ENCODE results near the gene FOSB. TPM values are rescaled to one million over a fixed set of nuclear protein-coding genes. Genes with fewer than 3 reads are reported as not detected.

Gene FOSB
- total RNA-seq, 4 donors from 2014 or later: 306 to 713 (median 395) TPM

- no peak for DNase-seq (ENCODE audit: low spot score)
- no peak for TF ChIP-seq CTCF (IDR thresholded peaks at IDR 0.05)
- no peak for ATAC-seq (ENCODE audit: low FRiP score)
Observed at GRCh38 chr19:45500918-45501729, 33.3 kb downstream of the FOSB start.

DNA sequence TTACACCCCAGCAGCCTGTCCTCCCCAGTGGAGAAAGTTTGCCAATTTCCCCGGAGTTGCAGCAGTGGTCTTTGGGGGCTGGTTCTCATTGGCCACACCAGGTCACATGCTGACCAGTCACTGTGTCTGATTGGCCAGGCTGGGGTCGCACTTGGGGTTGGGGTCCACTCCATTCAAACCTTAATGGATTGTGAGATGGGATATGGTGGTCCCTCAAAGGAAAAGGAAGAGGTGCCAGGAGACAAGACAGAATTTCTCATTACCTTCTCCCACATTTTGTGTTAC, 33.9 kb downstream of the FOSB start:
- TF ChIP-seq CTCF (IDR thresholded peaks at IDR 0.05): no peak
- DNase-seq (ENCODE audit: low spot score): no peak
- ATAC-seq (ENCODE audit: low FRiP score): no peak

GRCh38 chr19:45502111-45502510, 34.3 kb downstream of the FOSB start:
- no peak for TF ChIP-seq CTCF (IDR thresholded peaks at IDR 0.05)
- ATAC-seq (ENCODE audit: low FRiP score) (no peak), DNase-seq (ENCODE audit: low spot score) (no peak)

DNA sequence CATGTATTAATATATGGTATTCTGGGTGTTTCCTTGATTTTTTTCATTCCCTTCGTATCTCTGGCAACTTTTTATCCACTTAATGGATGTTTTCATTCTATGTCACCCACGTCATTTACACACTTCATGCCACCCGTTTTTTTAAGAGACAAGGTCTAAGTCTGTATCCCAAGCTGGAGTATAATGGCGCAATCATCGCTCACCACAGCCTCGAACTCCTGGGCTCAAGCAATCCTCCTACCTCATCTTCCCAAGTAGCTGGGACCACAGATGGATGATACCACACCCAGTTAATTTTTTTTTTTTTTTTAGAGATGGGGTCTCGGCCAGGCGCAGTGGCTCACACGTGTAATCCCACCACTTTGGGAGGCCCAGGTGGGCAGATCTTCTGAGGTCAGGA, 36.1 kb downstream of the FOSB start:
- ATAC-seq (ENCODE audit: low FRiP score): no peak
- TF ChIP-seq CTCF (IDR thresholded peaks at IDR 0.05): no peak
- no peak for DNase-seq (ENCODE audit: low spot score)

DNA sequence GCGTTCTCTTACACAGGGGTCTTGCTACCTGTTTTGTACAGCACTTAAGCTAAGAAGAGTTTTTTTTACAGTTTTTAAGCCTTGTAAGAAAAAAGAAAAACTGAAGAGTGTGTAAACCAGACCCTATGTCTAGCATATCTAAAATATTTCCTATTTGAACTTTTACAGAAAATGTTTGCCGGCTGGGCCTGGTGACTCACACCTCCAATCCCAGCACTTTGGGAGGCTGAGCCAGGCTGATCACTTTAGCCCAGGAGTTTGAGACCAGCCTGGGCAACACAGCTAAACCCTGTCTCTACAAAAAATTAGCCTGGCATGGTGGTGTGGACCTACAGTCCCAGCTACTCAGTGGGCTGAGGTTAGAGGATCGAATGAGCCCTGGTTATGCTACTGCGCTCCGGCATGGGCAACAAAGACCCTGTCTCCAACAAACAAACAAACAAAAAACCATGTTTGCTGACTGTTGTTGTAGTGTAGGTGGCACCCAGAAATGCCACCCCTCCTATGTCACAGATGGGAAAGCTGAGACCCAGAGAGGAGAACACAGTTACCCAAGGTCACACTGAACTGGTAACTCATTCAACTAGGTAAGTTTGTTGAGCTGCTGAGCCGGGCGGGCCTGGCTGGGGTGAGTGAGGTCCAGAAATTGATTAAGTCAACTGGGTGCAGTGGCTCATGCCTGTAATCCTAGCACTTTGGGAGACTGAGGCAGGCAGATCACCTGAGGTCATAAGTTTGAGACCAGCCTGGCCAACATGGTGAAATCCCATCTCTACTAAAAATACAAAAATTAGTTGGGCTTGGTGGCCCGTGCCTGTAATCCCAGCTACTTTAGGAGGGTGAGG, 37.6 kb downstream of the FOSB start:
- ATAC-seq (ENCODE audit: low FRiP score) (no peak), DNase-seq (ENCODE audit: low spot score) (no peak)
- TF ChIP-seq CTCF (IDR thresholded peaks at IDR 0.05): no peak

- TF ChIP-seq CTCF (IDR thresholded peaks at IDR 0.05): no peak
- no peak for ATAC-seq (ENCODE audit: low FRiP score)
- no peak for DNase-seq (ENCODE audit: low spot score)
Observed at GRCh38 chr19:45505996-45506245, 38.1 kb downstream of the FOSB start.

All from omental fat pad (tissue), 4 donors.